GM23338 (cell line): ENCODE results near the gene TLR3. TPM values are rescaled to one million over a fixed set of nuclear protein-coding genes. Genes with fewer than 3 reads are reported as not detected.

Experiments
- ATAC-seq: fragments of 200-7000 bp; cut with Tn5 transposase; 3 replicates; pipeline ENCODE4 v1.9.1; 2020
- DNase-seq: peaks from one replicate; pipeline ENCODE4 v3.0.0-alpha.2; 2015; ENCODE audit warnings: low spot score
- H2AFZ ChIP-seq: fragments of 200-600 bp; sonication (generic); 2 replicates; pipeline ENCODE4 v1.8.0; 2016; ENCODE audit warnings: antibody characterized with exemption, mild to moderate bottlenecking, moderate library complexity
- H3F3A ChIP-seq: fragments of 200-600 bp; sonication (generic); replicated peaks from 2 replicates; pipeline ENCODE4 v1.8.0; 2017; ENCODE audit warnings: antibody characterized with exemption, mixed run types, low read depth
- H3K27ac ChIP-seq: fragments of 200-600 bp; sonication (generic); 2 replicates; pipeline ENCODE4 v1.6.1; 2016; ENCODE audit warnings: low read depth
- H3K27me3 ChIP-seq: fragments of 200-600 bp; sonication (generic); 2 replicates; pipeline ENCODE4 v1.8.0; 2016; ENCODE audit warnings: mild to moderate bottlenecking, mixed run types, moderate library complexity; ENCODE audit not compliant: insufficient read depth
- H3K36me3 ChIP-seq: fragments of 200-600 bp; sonication (generic); 2 replicates; pipeline ENCODE4 v1.8.0; 2016; ENCODE audit warnings: mild to moderate bottlenecking; ENCODE audit not compliant: insufficient read depth
- H3K4me1 ChIP-seq: fragments of 200-600 bp; sonication (generic); 2 replicates; pipeline ENCODE4 v1.8.0; 2016; ENCODE audit warnings: mild to moderate bottlenecking, moderate library complexity; ENCODE audit not compliant: insufficient read depth
- H3K4me2 ChIP-seq: fragments of 200-600 bp; sonication (generic); 2 replicates; pipeline ENCODE4 v1.7.1; 2017; ENCODE audit warnings: mixed run types
- H3K4me3 ChIP-seq: fragments of 200-600 bp; sonication (generic); 2 replicates; pipeline ENCODE4 v1.6.1; 2016; ENCODE audit warnings: mixed run types
- H3K79me2 ChIP-seq: fragments of 200-600 bp; sonication (generic); replicated peaks from 2 replicates; pipeline ENCODE4 v1.8.0; 2017; ENCODE audit warnings: mild to moderate bottlenecking; ENCODE audit not compliant: insufficient read depth
- H3K9me2 ChIP-seq: fragments of 200-600 bp; sonication (generic); 2 replicates; pipeline ENCODE4 v1.8.0; 2017; ENCODE audit not compliant: insufficient read depth
- H4K20me1 ChIP-seq: fragments of 200-600 bp; sonication (generic); replicated peaks from 2 replicates; pipeline ENCODE4 v1.8.0; 2017; ENCODE audit warnings: mild to moderate bottlenecking; ENCODE audit not compliant: insufficient read depth
- H3K27ac Mint-ChIP-seq: 2 replicates; pipeline ENCODE4 v1.8.0; 2020; ENCODE audit warnings: inconsistent platforms, mild to moderate bottlenecking, moderate library complexity, mixed read lengths
- H3K27me3 Mint-ChIP-seq: 3 replicates; pipeline ENCODE4 v1.8.0; 2022; ENCODE audit warnings: low read depth, mild to moderate bottlenecking, moderate library complexity, mixed read lengths, inconsistent platforms; ENCODE audit not compliant: insufficient read depth, poor library complexity
- H3K36me3 Mint-ChIP-seq: 3 replicates; pipeline ENCODE4 v1.8.0; 2021; ENCODE audit warnings: low read depth, mild to moderate bottlenecking, inconsistent platforms, moderate library complexity, mixed read lengths
- H3K4me1 Mint-ChIP-seq: 3 replicates; pipeline ENCODE4 v1.8.0; 2020; ENCODE audit warnings: mild to moderate bottlenecking, inconsistent platforms, mixed read lengths
- H3K4me3 Mint-ChIP-seq: 3 replicates; pipeline ENCODE4 v1.8.0; 2021; ENCODE audit warnings: moderate library complexity, mild to moderate bottlenecking, inconsistent platforms, mixed read lengths
- H3K9me3 Mint-ChIP-seq: 3 replicates; pipeline ENCODE4 v1.8.0; 2020; ENCODE audit warnings: moderate library complexity, mild to moderate bottlenecking, inconsistent platforms, mixed read lengths
- CREB1 ChIP-seq: fragments of 250-450 bp; sonication (Bioruptor Pico); IDR thresholded peaks from 2 replicates; pipeline ENCODE4 v1.5.0; 2020; ENCODE audit warnings: low read depth, mild to moderate bottlenecking, moderate library complexity
- CTCF ChIP-seq, 2 experiments: fragments of 200-600 bp in 1 of 2; sonication (generic) in 1 of 2; conservative IDR thresholded peaks; 2 replicates each; pipeline versions ENCODE4 v1.5.1 to v1.6.1; 2016 to 2017; ENCODE audit warnings: antibody characterized with exemption in 2 of 2, low read depth in 2 of 2, mild to moderate bottlenecking in 2 of 2, moderate library complexity in 1 of 2
- ETS1 ChIP-seq: IDR thresholded peaks from 2 replicates; pipeline ENCODE4 v1.6.1; 2016; ENCODE audit warnings: antibody characterized with exemption
- EZH2 ChIP-seq: fragments of 200-600 bp; sonication (generic); IDR thresholded peaks from one replicate; pipeline ENCODE4 v1.8.0; 2017; ENCODE audit warnings: antibody characterized with exemption, mild to moderate bottlenecking, low read depth; ENCODE audit not compliant: unreplicated experiment
- EZH2phosphoT487 ChIP-seq: fragments of 200-600 bp; sonication (generic); IDR thresholded peaks from one replicate; pipeline ENCODE4 v1.8.1; 2018; ENCODE audit warnings: antibody characterized with exemption; ENCODE audit not compliant: unreplicated experiment
- JUNB ChIP-seq: IDR thresholded peaks from one replicate; pipeline ENCODE4 v1.6.1; 2016; ENCODE audit warnings: antibody characterized with exemption; ENCODE audit not compliant: unreplicated experiment
- NANOG ChIP-seq: IDR thresholded peaks from 2 replicates; pipeline ENCODE4 v1.6.1; 2016; ENCODE audit warnings: antibody characterized with exemption, borderline replicate concordance
- POLR2AphosphoS5 ChIP-seq: IDR thresholded peaks from 2 replicates; pipeline ENCODE4 v1.6.1; 2016; ENCODE audit warnings: antibody characterized with exemption, low read depth
- REST ChIP-seq: IDR thresholded peaks from one replicate; pipeline ENCODE4 v1.6.1; 2018; ENCODE audit warnings: antibody characterized with exemption; ENCODE audit not compliant: unreplicated experiment
- STAT1 ChIP-seq: IDR thresholded peaks from one replicate; pipeline ENCODE4 v1.6.1; 2016; ENCODE audit warnings: antibody characterized with exemption; ENCODE audit not compliant: unreplicated experiment
- ZNF114 ChIP-seq: fragments of 250-450 bp; sonication (Bioruptor Pico); IDR thresholded peaks from 2 replicates; pipeline ENCODE4 v1.5.0; 2020; ENCODE audit warnings: mild to moderate bottlenecking, moderate library complexity
- ZNF331 ChIP-seq: fragments of 250-450 bp; sonication (Bioruptor Pico); IDR thresholded peaks from 2 replicates; pipeline ENCODE4 v1.5.0; 2020; ENCODE audit warnings: low read depth, mild to moderate bottlenecking, moderate library complexity
- ZNF462 ChIP-seq: fragments of 250-450 bp; sonication (Bioruptor Pico); IDR thresholded peaks from 2 replicates; pipeline ENCODE4 v1.5.0; 2020; ENCODE audit warnings: mild to moderate bottlenecking, moderate library complexity
- polyA plus RNA-seq: library from polyadenylated mRNA; unstranded; fragments of >200 nt; fragmentation: Nextera tagmentation; extraction: Ambion mirVana; gene quantifications from 2 replicates; pipeline ENCODE4 v1.2.1, GENCODE V29; 2016
- total RNA-seq: library from RNA; depleted of rRNA; stranded (reverse); fragments of >200 nt; shearing (Covaris generic); gene quantifications from 2 replicates; pipeline ENCODE4 v1.2.3, GENCODE V29; 2014

The TLR3 gene
- total and polyA plus RNA-seq, 2 experiments from 2014 or later: 0.32 to 0.38 TPM

GRCh38 chr4:186121057-186121456 is 52.1 kb downstream of the TLR3 start:
- ATAC-seq (no peak), DNase-seq (no peak)
- Histone ChIP-seq H3K9me2 (no peaks in the 10 kb centered on the region), H4K20me1 (no peaks in the 10 kb centered on the region), H3F3A (0 out of 2 replicates have a peak, but pooled peaks cover 3% of the 10 kb centered on the region), H3K27ac (no peak overlapping the region), H3K4me2 (no peak overlapping the region), H3K79me2 (0 out of 2 replicates have a peak, but pooled peaks cover 8% of the 10 kb centered on the region), H3K4me1 (peaks cover 4% of the 10 kb centered on the region; the same call in 1 of the 2 replicates), H2AFZ (no peak overlapping the region), H3K36me3 (no peaks in the 10 kb centered on the region), H3K4me3 (no peak overlapping the region), H3K27me3 (no peaks in the 10 kb centered on the region)
- Mint-ChIP-seq H3K4me1 (peaks cover 16% of the 10 kb centered on the region), H3K4me3 (no peak overlapping the region), H3K36me3 (peaks cover 4% of the 10 kb centered on the region; the same call in 1 of the 3 replicates), H3K9me3 (peaks cover 3% of the 10 kb centered on the region; the same call in 1 of the 3 replicates), H3K27me3 (peaks cover 6% of the 10 kb centered on the region), H3K27ac (no peak overlapping the region)
- TF ChIP-seq REST (no peak), EZH2phosphoT487 (no peak), CTCF (conservative IDR thresholded peaks at IDR 0.05; ENCODE audit: low read depth in 2 of 2) (no peak), ETS1 (no peak), NANOG (no peak), CREB1 (CRISPR knock-in tag) (no peak), STAT1 (no peak), EZH2 (no peak), ZNF462 (CRISPR knock-in tag) (no peak), ZNF114 (CRISPR knock-in tag) (no peak), ZNF331 (no peak), JUNB (no peak), POLR2AphosphoS5 (no peak)
